Mononuclear cell (primary cell): ENCODE data around the gene LRRC59. TPM values are rescaled to one million over a fixed set of nuclear protein-coding genes. Genes with fewer than 3 reads are reported as not detected.
"Not testable (repeated sequence)": the region's sequence is repeated elsewhere in the genome, so short reads cannot be mapped to it uniquely, and the experiment has no call there.

Source experiments
- H3K27me3 ChIP-seq: 2 replicates; pipeline ENCODE4 v1.6.0; 2011; ENCODE audit warnings: low read length, control low read depth; ENCODE audit not compliant: insufficient read depth
- H3K4me1 ChIP-seq: 2 replicates; pipeline ENCODE4 v1.5.1; 2011; ENCODE audit warnings: mild to moderate bottlenecking, low read length, control low read depth; ENCODE audit not compliant: insufficient read depth
- H3K4me3 ChIP-seq: 2 replicates; pipeline ENCODE4 v1.5.1; 2011; ENCODE audit warnings: mild to moderate bottlenecking, low read length, moderate library complexity
- H3K9me3 ChIP-seq: 2 replicates; pipeline ENCODE4 v1.5.1; 2011; ENCODE audit warnings: low read depth, mild to moderate bottlenecking, control low read depth, low read length
- total RNA-seq: library from RNA; depleted of rRNA; stranded (reverse); fragments of >200 nt; gene quantifications from one replicate; pipeline ENCODE4 v1.2.3, GENCODE V29; 2012

Gene LRRC59
- total RNA-seq, 1 donor: 59.2 TPM

GRCh38 chr17:50428126-50428525 is 30.8 kb upstream of the LRRC59 start:
- H3K4me3 ChIP-seq, H3K27me3 ChIP-seq, H3K9me3 ChIP-seq: not testable (repeated sequence)
- peaks cover 35% of the 10 kb centered on the region for H3K4me1 ChIP-seq

GRCh38 chr17:50426814-50427787 is 29.8 kb upstream of the LRRC59 start:
- peaks cover 35% of the 10 kb centered on the region for H3K4me1 ChIP-seq
- no peaks in the 10 kb centered on the region for H3K27me3 ChIP-seq
- H3K9me3 ChIP-seq: no peaks in the 10 kb centered on the region
- peak overlapping the region; percentile 44 for H3K4me3 ChIP-seq

- H3K4me3 ChIP-seq: peak overlapping the region; percentile 44
- peaks cover 40% of the 10 kb centered on the region for H3K4me1 ChIP-seq
- no peaks in the 10 kb centered on the region for H3K27me3 ChIP-seq
- H3K9me3 ChIP-seq: no peaks in the 10 kb centered on the region
Observed at GRCh38 chr17:50426472-50426782, 29.1 kb upstream of the LRRC59 start.

- Histone ChIP-seq H3K4me3 (peak within 1 kb of the TSS; percentile 48), H3K4me1 (peaks cover 45% of the 10 kb centered on the region), H3K27me3 (no peaks in the 10 kb centered on the region), H3K9me3 (no peaks in the 10 kb centered on the region)
Observed at GRCh38 chr17:50425682-50426471, 28.6 kb upstream of the LRRC59 start, which contains the start of gene ACSF2. TSS of gene ACSF2 (plus strand) at chr17:50426218. CDS start at chr17:50426262, 44 bp downstream.

- Histone ChIP-seq H3K4me3 (peak overlapping the region; percentile 48), H3K4me1 (peaks cover 52% of the 10 kb centered on the region)
Observed at GRCh38 chr17:50424996-50425681, 27.8 kb upstream of the LRRC59 start.

GRCh38 chr17:50424246-50424995 is 27.1 kb upstream of the LRRC59 start:
- H3K27me3 ChIP-seq: no peaks in the 10 kb centered on the region
- H3K9me3 ChIP-seq: no peaks in the 10 kb centered on the region
- peaks cover 52% of the 10 kb centered on the region for H3K4me1 ChIP-seq
- H3K4me3 ChIP-seq: no peak overlapping the region

More at GRCh38 chr17:50424996-50425681, 27.8 kb upstream of the LRRC59 start:
- no peaks in the 10 kb centered on the region for H3K27me3 ChIP-seq
- H3K9me3 ChIP-seq: no peaks in the 10 kb centered on the region

- Histone ChIP-seq H3K4me3 (no peak overlapping the region), H3K4me1 (peaks cover 52% of the 10 kb centered on the region), H3K27me3 (no peaks in the 10 kb centered on the region), H3K9me3 (no peaks in the 10 kb centered on the region)
Observed at GRCh38 chr17:50423553-50424159, 26.3 kb upstream of the LRRC59 start.

GRCh38 chr17:50422738-50423137 is 25.4 kb upstream of the LRRC59 start:
- H3K9me3 ChIP-seq: no peaks in the 10 kb centered on the region
- H3K4me3 ChIP-seq: no peak overlapping the region
- peaks cover 51% of the 10 kb centered on the region for H3K4me1 ChIP-seq
- H3K27me3 ChIP-seq: no peaks in the 10 kb centered on the region

- Histone ChIP-seq H3K27me3 (no peaks in the 10 kb centered on the region), H3K9me3 (no peaks in the 10 kb centered on the region), H3K4me1 (peaks cover 38% of the 10 kb centered on the region), H3K4me3 (peak overlapping the region; percentile 26)
Observed at GRCh38 chr17:50421308-50422051, 24.2 kb upstream of the LRRC59 start.

- Histone ChIP-seq H3K4me3 (no peak overlapping the region), H3K9me3 (no peaks in the 10 kb centered on the region), H3K27me3 (no peaks in the 10 kb centered on the region), H3K4me1 (peaks cover 35% of the 10 kb centered on the region)
Observed at GRCh38 chr17:50420419-50421112, 23.2 kb upstream of the LRRC59 start.

- H3K27me3 ChIP-seq, H3K9me3 ChIP-seq, H3K4me3 ChIP-seq: not testable (repeated sequence)
- H3K4me1 ChIP-seq: peaks cover 27% of the 10 kb centered on the region
Observed at GRCh38 chr17:50419577-50419976, 22.3 kb upstream of the LRRC59 start.

- H3K9me3 ChIP-seq: no peaks in the 10 kb centered on the region
- no peak overlapping the region for H3K4me3 ChIP-seq
- no peaks in the 10 kb centered on the region for H3K27me3 ChIP-seq
- no peaks in the 10 kb centered on the region for H3K4me1 ChIP-seq
Observed at GRCh38 chr17:50414808-50415207, 17.5 kb upstream of the LRRC59 start.

- no peaks in the 10 kb centered on the region for H3K9me3 ChIP-seq
- H3K4me1 ChIP-seq: no peaks in the 10 kb centered on the region
- H3K27me3 ChIP-seq: no peaks in the 10 kb centered on the region
- no peak overlapping the region for H3K4me3 ChIP-seq
Observed at GRCh38 chr17:50412188-50412732, 14.9 kb upstream of the LRRC59 start.
